ENCODE data around the gene LPCAT1.

LPCAT1 gene

GRCh38 chr5:1524481-1524798 is 680 bp upstream of the LPCAT1 start:
- Histone ChIP-seq H3K36me3 (ENCODE audit: insufficient read depth) (peaks cover 7% of the 10 kb centered on the region; the same call in 1 of the 2 replicates), H3K4me3 (IDR thresholded peaks at IDR 0.05; ENCODE audit: insufficient read depth, low read depth, low read length) (no peak overlapping the region), H3K27ac (peak overlapping the region; percentile 42; the same call in 1 of the 2 replicates), H3K4me1 (ENCODE audit: low read depth, poor library complexity, severe bottlenecking) (peaks cover 19% of the 10 kb centered on the region), H2AFZ (ENCODE audit: low read depth) (peak overlapping the region; percentile 76), H3K27me3 (ENCODE audit: insufficient read depth, low read depth) (no peaks in the 10 kb centered on the region), H4K20me1 (ENCODE audit: insufficient read depth) (peaks cover 1% of the 10 kb centered on the region; the same call in 1 of the 2 replicates), H3K9ac (peak overlapping the region; percentile 63), H3K4me2 (peak overlapping the region; percentile 74), H3K79me2 (ENCODE audit: insufficient read depth, low read depth) (peaks cover 39% of the 10 kb centered on the region)
- no peak for TF ChIP-seq CTCF (conservative IDR thresholded peaks at IDR 0.05; ENCODE audit: low read depth, low read length)

GRCh38 chr5:1523480-1523792 is 324 bp downstream of the LPCAT1 start:
- H3K79me2 ChIP-seq (ENCODE audit: insufficient read depth, low read depth): peaks cover 49% of the 10 kb centered on the region
- H3K36me3 ChIP-seq (ENCODE audit: insufficient read depth): peaks cover 15% of the 10 kb centered on the region; the same call in 1 of the 2 replicates
- H4K20me1 ChIP-seq (ENCODE audit: insufficient read depth): peaks cover 11% of the 10 kb centered on the region
- peak overlapping the region; percentile 38 for H2AFZ ChIP-seq (ENCODE audit: low read depth)
- no peak overlapping the region for H3K4me3 ChIP-seq (IDR thresholded peaks at IDR 0.05; ENCODE audit: insufficient read depth, low read depth, low read length)
- no peak overlapping the region for H3K27ac ChIP-seq
- H3K9ac ChIP-seq: peak overlapping the region; percentile 63
- peaks cover 19% of the 10 kb centered on the region for H3K4me1 ChIP-seq (ENCODE audit: low read depth, poor library complexity, severe bottlenecking)
- 0 out of 2 replicates have a peak overlapping the region, but pooled peaks have one; percentile 67 for H3K4me2 ChIP-seq
- no peak for TF ChIP-seq CTCF (conservative IDR thresholded peaks at IDR 0.05; ENCODE audit: low read depth, low read length)
- no peaks in the 10 kb centered on the region for H3K27me3 ChIP-seq (ENCODE audit: insufficient read depth, low read depth)

- H3K79me2 ChIP-seq (ENCODE audit: insufficient read depth, low read depth): peaks cover 55% of the 10 kb centered on the region
- H3K4me3 ChIP-seq (IDR thresholded peaks at IDR 0.05; ENCODE audit: insufficient read depth, low read depth, low read length): no peak overlapping the region
- H3K4me1 ChIP-seq (ENCODE audit: low read depth, poor library complexity, severe bottlenecking): peaks cover 19% of the 10 kb centered on the region
- H3K27me3 ChIP-seq (ENCODE audit: insufficient read depth, low read depth): no peaks in the 10 kb centered on the region
- peak overlapping the region; percentile 67 for H3K4me2 ChIP-seq
- TF ChIP-seq CTCF (conservative IDR thresholded peaks at IDR 0.05; ENCODE audit: low read depth, low read length): no peak
- peaks cover 11% of the 10 kb centered on the region for H4K20me1 ChIP-seq (ENCODE audit: insufficient read depth)
- peak overlapping the region; percentile 38 for H2AFZ ChIP-seq (ENCODE audit: low read depth)
- H3K27ac ChIP-seq: peak overlapping the region; percentile 35
- H3K9ac ChIP-seq: peak overlapping the region; percentile 61
- H3K36me3 ChIP-seq (ENCODE audit: insufficient read depth): peaks cover 15% of the 10 kb centered on the region; the same call in 1 of the 2 replicates
Observed at GRCh38 chr5:1522601-1523479, 920 bp downstream of the LPCAT1 start.

- H3K36me3 ChIP-seq (ENCODE audit: insufficient read depth): peaks cover 15% of the 10 kb centered on the region; the same call in 1 of the 2 replicates
- H2AFZ ChIP-seq (ENCODE audit: low read depth): no peak overlapping the region
- TF ChIP-seq CTCF (conservative IDR thresholded peaks at IDR 0.05; ENCODE audit: low read depth, low read length): no peak
- no peak overlapping the region for H3K4me3 ChIP-seq (IDR thresholded peaks at IDR 0.05; ENCODE audit: insufficient read depth, low read depth, low read length)
- H3K27me3 ChIP-seq (ENCODE audit: insufficient read depth, low read depth): no peaks in the 10 kb centered on the region
- H3K4me1 ChIP-seq (ENCODE audit: low read depth, poor library complexity, severe bottlenecking): peaks cover 19% of the 10 kb centered on the region
- no peak overlapping the region for H3K27ac ChIP-seq
- peak overlapping the region; percentile 67 for H3K4me2 ChIP-seq
- H3K79me2 ChIP-seq (ENCODE audit: insufficient read depth, low read depth): peaks cover 62% of the 10 kb centered on the region
- H4K20me1 ChIP-seq (ENCODE audit: insufficient read depth): peaks cover 11% of the 10 kb centered on the region
- H3K9ac ChIP-seq: peak overlapping the region; percentile 61
Observed at GRCh38 chr5:1521671-1522600, 1.8 kb downstream of the LPCAT1 start.

Measured in KMS-11 (cell line).